Measurements from ENCODE around the gene EME2.

DNA sequence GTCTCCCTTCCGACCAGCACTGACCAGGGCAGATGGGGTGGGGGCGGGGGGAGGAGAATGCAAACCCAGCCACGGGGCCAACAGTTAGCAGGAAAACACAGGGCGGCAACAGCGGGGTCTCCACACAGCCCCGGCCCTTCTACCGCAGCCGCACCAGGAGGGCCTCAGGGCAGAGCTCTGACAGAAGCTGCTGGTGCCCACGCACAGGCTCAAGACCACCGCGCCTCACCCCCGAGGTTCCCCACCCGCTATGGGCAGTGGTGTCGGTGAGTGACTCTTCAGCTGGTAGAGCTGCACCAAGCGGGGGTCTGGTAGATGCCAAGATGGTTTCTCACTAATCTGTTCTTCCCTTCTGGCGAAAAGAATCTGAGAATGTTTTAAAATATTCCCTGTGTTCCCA, 37.9 kb downstream of the EME2 start:
- TF ChIP-seq, protein P1, sequence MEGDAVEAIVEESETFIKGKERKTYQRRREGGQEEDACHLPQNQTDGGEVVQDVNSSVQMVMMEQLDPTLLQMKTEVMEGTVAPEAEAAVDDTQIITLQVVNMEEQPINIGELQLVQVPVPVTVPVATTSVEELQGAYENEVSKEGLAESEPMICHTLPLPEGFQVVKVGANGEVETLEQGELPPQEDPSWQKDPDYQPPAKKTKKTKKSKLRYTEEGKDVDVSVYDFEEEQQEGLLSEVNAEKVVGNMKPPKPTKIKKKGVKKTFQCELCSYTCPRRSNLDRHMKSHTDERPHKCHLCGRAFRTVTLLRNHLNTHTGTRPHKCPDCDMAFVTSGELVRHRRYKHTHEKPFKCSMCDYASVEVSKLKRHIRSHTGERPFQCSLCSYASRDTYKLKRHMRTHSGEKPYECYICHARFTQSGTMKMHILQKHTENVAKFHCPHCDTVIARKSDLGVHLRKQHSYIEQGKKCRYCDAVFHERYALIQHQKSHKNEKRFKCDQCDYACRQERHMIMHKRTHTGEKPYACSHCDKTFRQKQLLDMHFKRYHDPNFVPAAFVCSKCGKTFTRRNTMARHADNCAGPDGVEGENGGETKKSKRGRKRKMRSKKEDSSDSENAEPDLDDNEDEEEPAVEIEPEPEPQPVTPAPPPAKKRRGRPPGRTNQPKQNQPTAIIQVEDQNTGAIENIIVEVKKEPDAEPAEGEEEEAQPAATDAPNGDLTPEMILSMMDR (conservative IDR thresholded peaks at IDR 0.05 in 1 of 2, IDR thresholded peaks at IDR 0.05 in 1 of 2; ENCODE audit: low read depth in 1 of 2, low read length in 2 of 2) = no peak
- TF ChIP-seq EZH2 (IDR thresholded peaks at IDR 0.05; ENCODE audit: low read length, missing control alignments) = no peak
